Spinal cord (tissue), 10 donors: Measurements from ENCODE around the gene OGFOD3. TPM values are rescaled to one million over a fixed set of nuclear protein-coding genes. Genes with fewer than 3 reads are reported as not detected.

ENCODE experiments used
- DNase-seq, 6 donors: peaks; one replicate each; pipeline versions ENCODE4 v3.0.0 to v3.0.0-alpha.2; 2013 to 2015; ENCODE audit warnings: low spot score in 6 of 6, low read depth in 4 of 6
- H3K27ac ChIP-seq: one replicate; pipeline ENCODE4 v1.5.1; 2013; ENCODE audit warnings: low read depth, low read length, control low read depth
- H3K27me3 ChIP-seq: one replicate; pipeline ENCODE4 v1.6.1; 2013; ENCODE audit warnings: low read length; ENCODE audit not compliant: control insufficient read depth, insufficient read depth
- H3K36me3 ChIP-seq: one replicate; pipeline ENCODE4 v1.6.1; 2013; ENCODE audit warnings: low read length; ENCODE audit not compliant: control insufficient read depth, insufficient read depth
- H3K4me1 ChIP-seq: one replicate; pipeline ENCODE4 v1.6.1; 2013; ENCODE audit warnings: low read length; ENCODE audit not compliant: control insufficient read depth, insufficient read depth
- H3K4me3 ChIP-seq: one replicate; pipeline ENCODE4 v1.5.1; 2013; ENCODE audit warnings: low read depth, low read length, control low read depth
- H3K9me3 ChIP-seq: one replicate; pipeline ENCODE4 v1.6.1; 2013; ENCODE audit warnings: low read length; ENCODE audit not compliant: control insufficient read depth, insufficient read depth
- WGBS: methylation state at CpG from one replicate; pipeline ENCODE4 v1.1.5; 2013; ENCODE audit warnings: missing lambda C conversion rate; ENCODE audit not compliant: insufficient coverage; 5-methylcytosine and 5-hydroxymethylcytosine counted together
- polyA plus RNA-seq, 2 donors: library from polyadenylated mRNA; unstranded; fragments of 120-200 nt; gene quantifications; one replicate each; pipeline ENCODE4 v1.2.1, GENCODE V29; 2013; ENCODE audit not compliant: insufficient read length in 2 of 2
- total RNA-seq, 2 donors: library from RNA; depleted of rRNA in 1 of 2; stranded (reverse); fragments of 120-200 nt in 1 of 2; fragments of >200 nt in 1 of 2; gene quantifications; one replicate each; pipeline versions ENCODE4 v1.2.3 to v1.2.4, GENCODE V29; 2013 to 2014
- donor health status: healthy.

OGFOD3 gene
- total and polyA plus RNA-seq, 4 donors, result 12.5 to 31.1 (median 27.2) TPM

DNA sequence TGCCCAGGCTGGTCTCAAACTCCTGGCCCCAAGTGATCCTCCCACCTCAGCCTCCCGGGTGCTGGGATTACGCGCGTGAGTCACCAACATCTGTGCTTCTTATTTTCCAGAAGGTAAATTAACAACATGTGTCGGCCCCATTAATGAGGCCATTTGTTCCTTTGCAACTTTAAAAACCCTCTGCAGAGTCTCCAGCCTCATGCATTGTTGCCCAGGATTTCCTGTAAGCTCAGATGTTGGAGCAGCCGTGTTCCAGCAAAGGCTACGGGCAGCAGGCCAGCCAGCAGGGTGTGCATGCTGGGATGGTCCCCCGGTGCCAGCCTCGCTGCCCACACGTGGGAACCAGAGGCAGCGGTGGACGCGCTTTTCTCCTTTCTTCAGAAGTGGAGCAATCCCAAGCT lies 19.3 kb downstream of the OGFOD3 start:
- Histone ChIP-seq H3K9me3 (no peaks in the 10 kb centered on the region), H3K27ac (no peak overlapping the region), H3K4me3 (no peak overlapping the region), H3K4me1 (peaks cover 14% of the 10 kb centered on the region), H3K36me3 (peaks cover 76% of the 10 kb centered on the region), H3K27me3 (no peaks in the 10 kb centered on the region)
- DNase-seq, result peak in 4 of 6 donors; percentile 52 to 88 (median 72)
- WGBS, result 15% methylated on average over 9 of the region's 13 CpGs

DNA sequence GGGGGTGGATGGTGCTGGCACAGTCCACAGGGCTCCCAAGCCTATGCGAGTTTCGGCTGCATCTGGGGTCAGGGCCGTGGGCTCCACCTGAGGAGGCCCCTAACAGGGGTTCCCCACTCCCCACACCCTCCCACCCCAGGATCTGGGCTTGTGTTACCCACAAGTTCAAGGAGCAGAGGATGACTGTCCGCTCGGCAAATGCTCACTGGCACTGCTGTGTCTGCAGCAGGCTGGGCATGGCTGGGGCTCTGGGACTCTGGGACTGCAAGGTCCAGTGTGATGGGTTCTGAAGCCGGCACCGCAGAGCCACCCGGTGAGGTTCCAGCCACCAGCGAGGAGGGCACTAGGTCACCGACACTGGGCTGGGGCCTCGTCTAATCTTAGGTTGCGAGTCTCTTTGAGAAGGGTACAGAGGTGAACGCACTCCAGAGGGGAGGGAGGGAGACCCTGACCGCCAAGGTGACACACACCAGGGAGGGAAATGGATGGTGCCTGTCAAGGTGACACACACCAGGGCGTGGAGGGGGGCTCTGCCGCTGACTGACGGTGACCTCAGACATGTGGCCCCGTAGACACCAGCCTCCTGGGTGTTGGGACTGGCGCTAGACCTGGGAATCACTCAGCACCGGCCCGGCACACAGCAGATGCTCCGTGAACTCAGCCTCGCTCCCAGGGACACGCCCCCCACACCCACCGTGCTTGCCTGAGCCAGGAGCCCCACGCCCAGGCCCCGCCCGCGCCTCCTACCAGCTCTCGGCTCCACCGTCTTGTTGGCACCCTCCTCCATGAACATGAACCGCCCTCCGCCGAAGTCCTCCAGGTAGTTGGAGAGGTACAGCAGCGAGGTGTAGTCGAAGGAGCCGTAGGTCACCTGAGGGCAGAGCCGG lies 20.7 kb downstream of the OGFOD3 start:
- no peak overlapping the region for H3K4me3 ChIP-seq
- 91% methylated on average over 34 of the region's 38 CpGs for WGBS
- no peaks in the 10 kb centered on the region for H3K9me3 ChIP-seq
- H3K4me1 ChIP-seq, result peaks cover 14% of the 10 kb centered on the region
- H3K36me3 ChIP-seq, result peaks cover 75% of the 10 kb centered on the region
- no peak overlapping the region for H3K27ac ChIP-seq
- no peaks in the 10 kb centered on the region for H3K27me3 ChIP-seq
- no peak for DNase-seq

DNA sequence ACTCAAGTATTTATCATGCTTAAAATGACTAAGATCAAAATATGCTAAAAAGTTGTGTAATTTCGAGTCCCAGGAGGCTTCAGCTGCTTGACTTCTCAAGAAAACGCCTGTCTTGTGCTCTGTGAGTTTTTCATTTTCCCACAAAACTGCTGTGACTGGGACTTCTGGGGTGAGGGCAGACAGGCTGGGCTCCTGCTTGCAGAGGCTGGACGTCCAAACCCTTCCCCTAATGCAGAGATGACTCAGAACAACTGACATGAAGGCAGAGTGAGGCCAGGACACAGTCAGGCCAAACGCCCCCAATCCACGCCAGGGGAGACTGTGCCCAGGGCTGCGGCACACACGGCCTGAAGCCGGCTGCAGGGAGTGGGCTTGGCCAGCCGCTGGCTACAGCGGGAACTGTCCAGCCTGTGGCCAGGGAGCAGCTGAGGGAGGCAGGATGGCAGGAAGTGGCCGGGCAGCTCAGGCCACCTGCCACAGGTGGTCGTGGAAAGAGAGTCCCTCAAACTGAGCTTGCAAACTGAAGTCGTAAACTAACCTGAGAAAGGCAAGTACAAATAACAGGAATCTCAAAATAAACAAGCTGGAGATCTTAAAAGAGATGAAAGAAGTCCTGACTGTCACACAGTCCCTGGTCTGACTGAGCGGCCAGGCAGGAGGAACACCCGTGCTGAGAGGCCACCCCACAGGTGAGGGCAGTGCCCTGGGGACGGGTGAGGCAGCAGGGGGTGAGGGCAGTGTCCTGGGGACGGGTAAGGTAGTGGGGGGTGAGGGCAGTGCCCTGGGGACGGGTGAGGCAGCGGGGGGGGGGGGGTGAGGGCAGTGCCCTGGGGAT lies 21.6 kb downstream of the OGFOD3 start:
- Histone ChIP-seq H3K36me3 (peaks cover 75% of the 10 kb centered on the region), H3K27me3 (no peaks in the 10 kb centered on the region), H3K4me3 (no peak overlapping the region), H3K9me3 (no peaks in the 10 kb centered on the region), H3K27ac (no peak overlapping the region), H3K4me1 (peaks cover 14% of the 10 kb centered on the region)
- no peak for DNase-seq
- WGBS, result 78% methylated on average over 13 of the region's 19 CpGs

DNA sequence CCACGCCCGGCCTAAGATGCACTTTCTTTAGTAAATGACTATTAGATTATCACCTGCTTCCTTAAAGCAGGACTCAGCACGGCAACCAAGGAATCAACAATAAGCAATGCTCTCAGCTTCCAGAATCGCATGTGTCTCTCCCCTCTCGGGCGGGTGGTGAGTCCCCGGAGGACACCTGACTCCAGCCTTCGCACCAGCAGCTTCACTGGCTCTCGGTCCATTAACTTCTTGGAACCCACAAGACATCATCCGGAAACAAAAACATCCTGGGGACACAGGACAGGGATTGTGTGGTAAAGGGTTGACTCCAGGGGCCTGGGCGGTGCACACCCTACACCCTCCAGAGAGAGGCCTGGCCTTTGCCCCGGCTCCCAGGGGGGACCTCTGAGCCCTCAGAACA lies 24.1 kb downstream of the OGFOD3 start:
- no peaks in the 10 kb centered on the region for H3K27me3 ChIP-seq
- peaks cover 76% of the 10 kb centered on the region for H3K36me3 ChIP-seq
- DNase-seq, result no peak
- no peaks in the 10 kb centered on the region for H3K9me3 ChIP-seq
- H3K4me3 ChIP-seq, result no peak overlapping the region
- 94% methylated on average over 9 of the region's 12 CpGs for WGBS
- no peak overlapping the region for H3K27ac ChIP-seq
- peaks cover 4% of the 10 kb centered on the region for H3K4me1 ChIP-seq

DNA sequence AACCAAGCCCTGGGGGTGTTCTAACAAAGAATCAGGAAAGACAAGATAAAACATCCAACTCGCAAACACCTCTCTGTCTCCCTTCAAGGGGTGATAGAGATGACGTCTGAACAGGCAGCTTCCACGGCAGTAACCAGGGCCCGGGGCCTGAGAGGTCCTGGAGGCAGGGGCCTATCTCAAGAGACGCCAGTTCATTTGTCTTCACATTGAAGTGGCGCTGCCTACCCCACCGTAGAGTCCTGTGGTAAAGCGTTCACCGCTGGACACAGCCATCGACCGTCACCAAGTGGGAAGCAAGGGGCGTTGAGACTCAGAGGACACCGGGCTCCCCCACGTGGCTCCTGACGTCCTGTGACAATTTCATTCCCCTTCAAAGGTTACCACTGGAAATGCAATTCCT lies 25.4 kb downstream of the OGFOD3 start:
- Histone ChIP-seq H3K4me1 (no peaks in the 10 kb centered on the region), H3K9me3 (no peaks in the 10 kb centered on the region), H3K4me3 (no peak overlapping the region), H3K36me3 (peaks cover 81% of the 10 kb centered on the region), H3K27ac (no peak overlapping the region), H3K27me3 (no peaks in the 10 kb centered on the region)
- DNase-seq, result no peak
- 93% methylated on average over 14 of the region's 15 CpGs for WGBS

DNA sequence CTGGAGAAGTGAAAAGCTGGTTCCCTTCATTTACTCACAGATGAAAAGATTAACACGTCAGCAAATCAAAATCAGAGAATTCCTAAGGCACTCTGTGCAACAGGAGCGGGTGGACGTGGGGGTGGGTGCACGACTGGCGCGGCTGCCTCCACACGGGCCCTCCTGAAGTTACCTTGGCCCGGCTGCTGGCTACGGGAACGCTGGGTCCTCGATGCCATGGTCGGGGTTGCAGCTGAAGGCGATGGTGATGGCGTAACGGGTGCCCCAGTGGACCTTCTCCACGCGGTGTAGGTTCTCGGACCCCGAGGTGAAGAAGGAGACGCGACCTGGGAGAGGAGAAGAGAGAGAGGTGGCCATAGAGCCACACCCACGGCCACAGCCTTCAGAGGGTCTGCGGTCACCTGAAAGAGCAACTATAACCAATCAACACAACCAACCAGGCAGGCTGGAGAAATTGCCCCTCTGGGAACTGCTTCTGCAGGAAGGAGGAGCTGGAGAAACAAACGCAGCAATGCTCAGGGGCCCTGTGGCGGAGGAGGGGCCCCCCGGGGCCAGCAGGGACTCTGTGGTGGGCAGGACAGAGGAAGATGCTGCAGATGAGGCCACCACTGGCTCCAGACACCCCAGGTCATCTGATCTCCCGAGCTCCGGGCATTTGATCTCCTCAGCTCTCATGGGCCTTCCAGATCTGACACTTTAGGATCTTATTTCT lies 26.0 kb downstream of the OGFOD3 start:
- Histone ChIP-seq H3K36me3 (peaks cover 76% of the 10 kb centered on the region), H3K4me3 (no peak overlapping the region), H3K4me1 (no peaks in the 10 kb centered on the region), H3K27me3 (no peaks in the 10 kb centered on the region), H3K9me3 (no peaks in the 10 kb centered on the region), H3K27ac (no peak overlapping the region)
- DNase-seq, result no peak
- 91% methylated on average over 24 of the region's 28 CpGs for WGBS

DNA sequence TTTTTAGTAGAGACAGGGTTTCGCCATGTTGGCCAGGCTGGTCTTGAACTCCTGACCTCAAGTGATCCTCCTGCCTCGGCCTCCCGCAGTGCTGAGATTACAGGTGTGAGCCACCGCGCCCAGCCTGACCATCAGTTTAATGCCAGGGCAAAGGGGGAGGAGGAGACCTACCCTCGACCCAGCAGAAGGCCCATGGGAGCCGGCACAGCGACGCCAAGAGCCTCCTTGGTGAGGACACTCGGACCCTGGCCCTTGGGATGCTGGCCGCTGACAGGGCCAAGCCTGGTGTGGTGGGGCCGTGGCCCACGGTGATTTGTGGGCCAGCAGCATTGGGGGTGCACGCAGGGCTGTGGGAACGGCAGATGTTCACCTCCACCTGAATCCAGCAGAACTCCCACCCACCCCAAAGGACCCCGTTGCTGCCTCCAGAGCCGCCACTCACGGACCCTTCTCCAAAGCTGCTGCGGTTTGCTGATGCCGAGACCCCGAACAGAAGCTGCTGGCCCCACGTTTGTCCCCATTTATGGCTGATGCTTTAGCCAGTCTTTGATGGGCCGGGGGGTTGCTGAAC lies 26.8 kb downstream of the OGFOD3 start:
- Histone ChIP-seq H3K27ac (no peak overlapping the region), H3K4me1 (peaks cover 5% of the 10 kb centered on the region), H3K27me3 (no peaks in the 10 kb centered on the region), H3K9me3 (no peaks in the 10 kb centered on the region), H3K36me3 (peaks cover 76% of the 10 kb centered on the region), H3K4me3 (no peak overlapping the region)
- 97% methylated on average over 23 of the region's 23 CpGs for WGBS
- DNase-seq, result no peak

DNA sequence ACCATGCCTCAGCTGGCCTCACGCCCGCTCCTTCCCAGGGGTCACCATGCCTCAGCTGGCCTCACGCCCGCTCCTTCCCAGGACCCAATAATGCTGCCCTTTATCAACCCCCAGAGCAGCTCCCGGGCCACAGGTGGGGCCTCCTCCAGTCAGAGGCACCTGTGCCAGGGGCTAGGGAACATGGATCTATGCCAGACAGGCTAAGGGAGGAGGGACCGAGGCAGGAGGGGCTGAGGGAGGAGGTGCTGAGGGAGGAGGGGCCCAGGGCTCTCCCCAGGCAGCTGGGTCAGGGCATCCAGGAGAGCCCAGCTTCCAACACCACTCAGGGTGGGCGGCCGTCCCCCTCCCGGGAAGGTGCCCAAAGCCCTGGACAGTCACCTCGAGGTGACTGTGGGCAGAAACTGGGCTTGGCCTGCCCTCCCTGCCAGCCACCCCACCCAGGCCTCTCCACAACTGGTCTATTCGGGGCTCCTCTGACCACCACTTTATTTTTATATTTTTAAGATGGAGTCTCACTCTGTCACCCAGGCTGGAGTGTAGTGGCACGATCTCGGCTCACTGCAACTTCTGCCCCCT lies 27.4 kb downstream of the OGFOD3 start:
- H3K4me3 ChIP-seq, result no peak overlapping the region
- no peaks in the 10 kb centered on the region for H3K27me3 ChIP-seq
- H3K9me3 ChIP-seq, result no peaks in the 10 kb centered on the region
- peaks cover 11% of the 10 kb centered on the region for H3K4me1 ChIP-seq
- no peak for DNase-seq
- 93% methylated on average over 7 of the region's 13 CpGs for WGBS
- H3K36me3 ChIP-seq, result peaks cover 77% of the 10 kb centered on the region
- no peak overlapping the region for H3K27ac ChIP-seq
